Fibroblast of pulmonary artery (primary cell): ENCODE results near the gene CCDC86.

ENCODE experiments used
- DNase-seq: peaks from one replicate; pipeline ENCODE4 v3.0.0-alpha.2; 2010; ENCODE audit warnings: low read depth
- H3K4me3 ChIP-seq: replicated peaks from 2 replicates; pipeline ENCODE4 v1.5.1; 2011; ENCODE audit warnings: low read depth, mild to moderate bottlenecking, control low read depth, low read length, moderate library complexity
- CTCF ChIP-seq: IDR thresholded peaks from 2 replicates; pipeline ENCODE4 v1.5.1; 2011; ENCODE audit warnings: mild to moderate bottlenecking, control low read depth, low read length, inconsistent platforms; ENCODE audit errors: missing control alignments

CCDC86 gene

GRCh38 chr11:60858731-60859464, 17.0 kb downstream of the CCDC86 start:
- H3K4me3 ChIP-seq: no peak overlapping the region
- no peak for DNase-seq
- TF ChIP-seq CTCF: no peak

- no peak for DNase-seq
- TF ChIP-seq CTCF: no peak
- no peak overlapping the region for H3K4me3 ChIP-seq
Observed at GRCh38 chr11:60859616-60860250, 17.8 kb downstream of the CCDC86 start.

- no peak overlapping the region for H3K4me3 ChIP-seq
- DNase-seq: no peak
- TF ChIP-seq CTCF: no peak
Observed at GRCh38 chr11:60860943-60861342, 19.0 kb downstream of the CCDC86 start.

- H3K4me3 ChIP-seq: no peak overlapping the region
- DNase-seq: no peak
Observed at GRCh38 chr11:60862171-60862570, 20.3 kb downstream of the CCDC86 start.

GRCh38 chr11:60863550-60864521, 21.9 kb downstream of the CCDC86 start:
- no peak overlapping the region for H3K4me3 ChIP-seq
- no peak for DNase-seq
- TF ChIP-seq CTCF: no peak

More at GRCh38 chr11:60862171-60862570, 20.3 kb downstream of the CCDC86 start:
- no peak for TF ChIP-seq CTCF

- H3K4me3 ChIP-seq: no peak overlapping the region
- no peak for TF ChIP-seq CTCF
- DNase-seq: no peak
Observed at GRCh38 chr11:60864856-60865513, 23.1 kb downstream of the CCDC86 start.
